NB4 (cell line): ENCODE results near the gene MYLK4.

ENCODE experiments used
- CTCF ChIP-seq: IDR thresholded peaks from one replicate; pipeline ENCODE4 v1.5.1; 2012; ENCODE audit warnings: low read depth, low read length
- POLR2A ChIP-seq: IDR thresholded peaks from 2 replicates; pipeline ENCODE4 v1.6.1; 2011; ENCODE audit warnings: mild to moderate bottlenecking; ENCODE audit not compliant: insufficient read length; ENCODE audit errors: extremely low read depth

GRCh38 chr6:2665146-2666070, 85.3 kb downstream of the MYLK4 start:
- no peak for TF ChIP-seq CTCF
- TF ChIP-seq POLR2A = no peak
